Choroid plexus epithelial cell (primary cell): Measurements from ENCODE around the gene TC2N.

Source experiments
- DNase-seq: peaks from one replicate; pipeline ENCODE4 v3.0.0-alpha.2; 2010; ENCODE audit warnings: low read depth
- H3K4me3 ChIP-seq: 2 replicates; pipeline ENCODE4 v1.5.1; 2011; ENCODE audit warnings: low read depth, mild to moderate bottlenecking, control low read depth, low read length, moderate library complexity
- TF ChIP-seq, protein P1 (sequence below): conservative IDR thresholded peaks from 2 replicates; pipeline ENCODE4 v1.5.1; 2011; ENCODE audit warnings: low read depth, mild to moderate bottlenecking, control low read depth, inconsistent platforms, low read length, moderate library complexity

The TC2N gene

GRCh38 chr14:91858536-91859275 is 8.6 kb downstream of the TC2N start:
- TF ChIP-seq, protein P1, sequence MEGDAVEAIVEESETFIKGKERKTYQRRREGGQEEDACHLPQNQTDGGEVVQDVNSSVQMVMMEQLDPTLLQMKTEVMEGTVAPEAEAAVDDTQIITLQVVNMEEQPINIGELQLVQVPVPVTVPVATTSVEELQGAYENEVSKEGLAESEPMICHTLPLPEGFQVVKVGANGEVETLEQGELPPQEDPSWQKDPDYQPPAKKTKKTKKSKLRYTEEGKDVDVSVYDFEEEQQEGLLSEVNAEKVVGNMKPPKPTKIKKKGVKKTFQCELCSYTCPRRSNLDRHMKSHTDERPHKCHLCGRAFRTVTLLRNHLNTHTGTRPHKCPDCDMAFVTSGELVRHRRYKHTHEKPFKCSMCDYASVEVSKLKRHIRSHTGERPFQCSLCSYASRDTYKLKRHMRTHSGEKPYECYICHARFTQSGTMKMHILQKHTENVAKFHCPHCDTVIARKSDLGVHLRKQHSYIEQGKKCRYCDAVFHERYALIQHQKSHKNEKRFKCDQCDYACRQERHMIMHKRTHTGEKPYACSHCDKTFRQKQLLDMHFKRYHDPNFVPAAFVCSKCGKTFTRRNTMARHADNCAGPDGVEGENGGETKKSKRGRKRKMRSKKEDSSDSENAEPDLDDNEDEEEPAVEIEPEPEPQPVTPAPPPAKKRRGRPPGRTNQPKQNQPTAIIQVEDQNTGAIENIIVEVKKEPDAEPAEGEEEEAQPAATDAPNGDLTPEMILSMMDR: no peak
- H3K4me3 ChIP-seq: no peak overlapping the region
- DNase-seq: peak; percentile 35

GRCh38 chr14:91857614-91858013 is 9.7 kb downstream of the TC2N start:
- TF ChIP-seq, protein P1: no peak
- no peak overlapping the region for H3K4me3 ChIP-seq
- DNase-seq: no peak

- TF ChIP-seq, protein P1: no peak
- H3K4me3 ChIP-seq: no peak overlapping the region
Observed at GRCh38 chr14:91854327-91854934, 12.9 kb downstream of the TC2N start.

DNA sequence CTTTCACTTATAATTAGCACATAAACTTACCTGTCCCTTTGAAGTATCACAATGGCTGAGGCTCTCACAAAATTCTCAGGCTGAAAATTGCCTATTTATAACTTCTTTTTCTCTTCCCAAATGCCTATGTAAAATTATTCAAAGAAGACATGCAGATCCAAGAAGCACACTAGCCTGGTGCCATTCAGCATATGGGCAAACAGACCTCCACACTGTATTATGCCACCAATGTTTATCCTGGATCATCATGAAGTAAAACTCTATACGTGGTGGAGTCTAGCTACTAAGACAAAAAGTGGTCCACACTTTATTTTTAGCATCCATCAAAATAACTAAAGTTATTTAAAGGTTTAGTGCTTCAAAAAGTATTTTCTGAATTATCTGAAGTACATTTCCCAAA is 15.8 kb downstream of the TC2N start:
- TF ChIP-seq, protein P1: no peak
- DNase-seq: no peak
- H3K4me3 ChIP-seq: no peak overlapping the region

More at GRCh38 chr14:91854327-91854934, 12.9 kb downstream of the TC2N start:
- no peak for DNase-seq

DNA sequence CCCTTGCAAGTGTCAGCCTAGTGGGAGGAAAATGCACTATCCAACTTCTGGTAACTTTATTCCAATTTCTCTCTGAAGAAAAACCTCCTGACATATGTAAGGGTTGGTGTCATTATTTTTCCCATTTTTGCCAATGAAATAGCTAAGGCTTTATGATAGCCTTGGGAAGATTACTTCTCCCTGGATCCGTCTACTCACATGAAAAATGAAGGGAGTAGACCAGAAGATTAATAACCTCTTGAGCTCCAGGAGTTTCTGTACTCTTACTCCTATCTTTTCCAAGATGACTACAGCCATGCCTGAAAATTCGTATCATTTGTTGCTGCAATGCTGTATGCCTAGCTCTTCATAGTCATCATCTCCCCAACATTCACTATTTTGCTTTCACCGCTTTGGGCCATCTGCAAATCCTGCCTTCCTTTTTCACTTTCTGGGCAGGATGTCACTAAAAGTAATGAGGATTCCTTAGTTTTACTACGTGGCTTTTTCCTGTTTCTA is 18.8 kb downstream of the TC2N start:
- DNase-seq: no peak
- no peak overlapping the region for H3K4me3 ChIP-seq
- TF ChIP-seq, protein P1: no peak

- no peak for DNase-seq
- TF ChIP-seq, protein P1: no peak
- H3K4me3 ChIP-seq: no peak overlapping the region
Observed at GRCh38 chr14:91847693-91848092, 19.6 kb downstream of the TC2N start.
